Keratinocyte (primary cell): ENCODE data around the gene GEN1. TPM values are rescaled to one million over a fixed set of nuclear protein-coding genes. Genes with fewer than 3 reads are reported as not detected.

Experiments
- DNase-seq: peaks from one replicate; pipeline ENCODE4 v3.0.0-alpha.2; 2011; ENCODE audit warnings: low read depth, missing footprints, low spot score
- FAIRE-seq: peaks from 2 replicates; lab custom pipeline; 2011; peaks lifted over from hg19 to GRCh38; lab: Jason Lieb, UNC
- H2AFZ ChIP-seq: 2 replicates; pipeline ENCODE4 v1.6.0; 2012; ENCODE audit warnings: low read length, control low read depth, inconsistent platforms; ENCODE audit not compliant: control insufficient read depth
- H3K27ac ChIP-seq: 2 replicates; pipeline ENCODE4 v1.5.1; 2011; ENCODE audit warnings: low read length; ENCODE audit not compliant: control insufficient read depth, insufficient read depth
- H3K27me3 ChIP-seq: 3 replicates; pipeline ENCODE4 v1.6.0; 2011; ENCODE audit warnings: low read length; ENCODE audit not compliant: control insufficient read depth, insufficient read depth; ENCODE audit errors: extremely low read depth
- H3K36me3 ChIP-seq, 2 experiments: 2 replicates in 1 of 2; 3 replicates in 1 of 2; pipeline ENCODE4 v1.5.1; 2011; ENCODE audit warnings: low read length in 2 of 2, mild to moderate bottlenecking in 1 of 2; ENCODE audit not compliant: control insufficient read depth in 2 of 2, insufficient read depth in 2 of 2; ENCODE audit errors: extremely low read depth in 1 of 2
- H3K4me1 ChIP-seq: 3 replicates; pipeline ENCODE4 v1.5.1; 2011; ENCODE audit warnings: low read length; ENCODE audit not compliant: control insufficient read depth, insufficient read depth; ENCODE audit errors: extremely low read depth
- H3K4me2 ChIP-seq: 3 replicates; pipeline ENCODE4 v1.6.0; 2011; ENCODE audit warnings: low read depth, low read length; ENCODE audit not compliant: control insufficient read depth, insufficient read depth; ENCODE audit errors: extremely low read depth
- H3K4me3 ChIP-seq, 3 experiments: fragments of 200-600 bp in 1 of 3; sonication (generic) in 1 of 3; 2 replicates in 2 of 3; 3 replicates in 1 of 3; pipeline ENCODE4 v1.5.1; 2011 to 2016; ENCODE audit warnings: low read length in 3 of 3, mild to moderate bottlenecking in 3 of 3, control low read depth in 2 of 3, inconsistent platforms in 1 of 3, low read depth in 1 of 3, mixed read lengths in 1 of 3, mixed run types in 1 of 3, moderate library complexity in 1 of 3; ENCODE audit not compliant: control insufficient read depth in 2 of 3, insufficient read depth in 2 of 3; ENCODE audit errors: extremely low read depth in 1 of 3
- H3K79me2 ChIP-seq: 2 replicates; pipeline ENCODE4 v1.6.0; 2012; ENCODE audit warnings: low read length; ENCODE audit not compliant: control insufficient read depth, insufficient read depth
- H3K9ac ChIP-seq: 3 replicates; pipeline ENCODE4 v1.6.0; 2011; ENCODE audit warnings: low read length; ENCODE audit not compliant: control insufficient read depth, insufficient read depth; ENCODE audit errors: extremely low read depth
- H3K9me1 ChIP-seq: 3 replicates; pipeline ENCODE4 v1.6.0; 2011; ENCODE audit warnings: low read length; ENCODE audit not compliant: control insufficient read depth, insufficient read depth; ENCODE audit errors: extremely low read depth
- H3K9me3 ChIP-seq: 2 replicates; pipeline ENCODE4 v1.5.1; 2012; ENCODE audit warnings: low read depth, low read length; ENCODE audit not compliant: control insufficient read depth
- H4K20me1 ChIP-seq: 3 replicates; pipeline ENCODE4 v1.6.0; 2011; ENCODE audit warnings: low read length; ENCODE audit not compliant: control insufficient read depth, insufficient read depth; ENCODE audit errors: extremely low read depth
- CTCF ChIP-seq, 3 experiments: IDR thresholded peaks in 1 of 3; conservative IDR thresholded peaks in 1 of 3; optimal IDR thresholded peaks in 1 of 3; 2 replicates in 2 of 3; 3 replicates in 1 of 3; pipeline versions ENCODE3 to v1.5.1; 2011; ENCODE audit warnings: low read length in 3 of 3, mild to moderate bottlenecking in 3 of 3, moderate library complexity in 2 of 3, control low read depth in 1 of 3, inconsistent platforms in 1 of 3; ENCODE audit not compliant: insufficient read depth in 2 of 3; ENCODE audit errors: extremely low read depth in 1 of 3
- EZH2 ChIP-seq: IDR thresholded peaks from one replicate; pipeline ENCODE4 v1.6.1; 2012; ENCODE audit warnings: inconsistent platforms, mild to moderate bottlenecking, low read length, moderate library complexity
- dilution Hi-C: fragments of 300-500 bp; cut with MboI; formaldehyde crosslinking; loops from one replicate; pipeline ENCODE4 v1.7.0; 2020; ENCODE audit warnings: low sequenced_read_pairs; ENCODE audit not compliant: extremely low pct_ligation_motif_present
- polyA plus RNA-seq, 5 experiments: library from polyadenylated mRNA; depleted of rRNA in 3 of 5; stranded (reverse) in 3 of 5; stranded (forward) in 1 of 5; unstranded in 1 of 5; fragments of >200 nt; gene quantifications; 1 replicate in 1 of 5; 2 replicates in 3 of 5; 3 replicates in 1 of 5; pipeline versions ENCODE4 v1.2.1 to v1.2.3, GENCODE V29; 2011 to 2012; ENCODE audit warnings: missing spikeins in 2 of 5, low read depth in 1 of 5, low replicate concordance in 1 of 5

The GEN1 gene
- polyA plus RNA-seq, 1 donor (not counting 4 experiments of a cell fraction or from before 2014, with no cell fraction given) = 17.2 TPM

- Histone ChIP-seq H3K27me3 (no peaks in the 10 kb centered on the region), H3K4me2 (no peak overlapping the region), H3K9ac (no peak overlapping the region), H3K9me3 (no peaks in the 10 kb centered on the region), H3K4me1 (no peaks in the 10 kb centered on the region), H3K36me3 (peaks cover 0 to 25% of the 10 kb centered on the region in 2 experiments), H2AFZ (no peak overlapping the region), H3K27ac (no peak overlapping the region), H3K9me1 (no peaks in the 10 kb centered on the region), H3K79me2 (no peaks in the 10 kb centered on the region), H4K20me1 (no peaks in the 10 kb centered on the region), H3K4me3 (no peak overlapping the region)
- FAIRE-seq = no peak
- dilution Hi-C loops = no loop called here
- no peak for DNase-seq
- TF ChIP-seq CTCF (optimal IDR thresholded peaks at IDR 0.05 in 1 of 3, IDR thresholded peaks at IDR 0.05 in 1 of 3, conservative IDR thresholded peaks at IDR 0.05 in 1 of 3; ENCODE audit: extremely low read depth in 1 of 3, insufficient read depth in 2 of 3, low read length in 3 of 3) = no peak
- TF ChIP-seq EZH2 = no peak
Measured at GRCh38 chr2:17772532-17772931, 18.6 kb downstream of the GEN1 start.

- no peak for DNase-seq
- H3K9me3 ChIP-seq = no peaks in the 10 kb centered on the region
- H4K20me1 ChIP-seq = no peaks in the 10 kb centered on the region
- H3K27ac ChIP-seq = no peak overlapping the region
- dilution Hi-C loops = no loop called here
- no peaks in the 10 kb centered on the region for H3K4me1 ChIP-seq
- no peak overlapping the region for H3K9ac ChIP-seq
- no peaks in the 10 kb centered on the region for H3K27me3 ChIP-seq
- H3K9me1 ChIP-seq = no peaks in the 10 kb centered on the region
- TF ChIP-seq EZH2 = no peak
- no peak for TF ChIP-seq CTCF (optimal IDR thresholded peaks at IDR 0.05 in 1 of 3, IDR thresholded peaks at IDR 0.05 in 1 of 3, conservative IDR thresholded peaks at IDR 0.05 in 1 of 3; ENCODE audit: extremely low read depth in 1 of 3, insufficient read depth in 2 of 3, low read length in 3 of 3)
- no peak overlapping the region for H3K4me3 ChIP-seq
- no peaks in the 10 kb centered on the region for H3K79me2 ChIP-seq
- H3K36me3 ChIP-seq = peaks cover 0 to 3% of the 10 kb centered on the region in 2 experiments
- no peak for FAIRE-seq
- H3K4me2 ChIP-seq = no peak overlapping the region
- H2AFZ ChIP-seq = no peak overlapping the region
Measured at GRCh38 chr2:17780546-17780945, 26.6 kb downstream of the GEN1 start.
